Astrocyte of the cerebellum (primary cell): ENCODE measurements around the gene MSI2.

Experiments
- DNase-seq: peaks from one replicate; pipeline ENCODE4 v3.0.0-alpha.2; 2011; ENCODE audit warnings: low read depth
- H3K4me3 ChIP-seq: 2 replicates; pipeline ENCODE4 v1.5.1; 2011; ENCODE audit warnings: mild to moderate bottlenecking, low read depth, low read length, moderate library complexity
- in situ Hi-C: cut with HindIII; loops from 2 replicates; pipeline ENCODE4 v1.10.0; 2017; ENCODE audit warnings: low sequenced_read_pairs
- TF ChIP-seq, protein P1 (sequence below): IDR thresholded peaks from 2 replicates; pipeline ENCODE4 v1.5.1; 2012; ENCODE audit warnings: low read length, low read depth, moderate library complexity, mild to moderate bottlenecking; ENCODE audit errors: missing control alignments

Gene MSI2

DNA sequence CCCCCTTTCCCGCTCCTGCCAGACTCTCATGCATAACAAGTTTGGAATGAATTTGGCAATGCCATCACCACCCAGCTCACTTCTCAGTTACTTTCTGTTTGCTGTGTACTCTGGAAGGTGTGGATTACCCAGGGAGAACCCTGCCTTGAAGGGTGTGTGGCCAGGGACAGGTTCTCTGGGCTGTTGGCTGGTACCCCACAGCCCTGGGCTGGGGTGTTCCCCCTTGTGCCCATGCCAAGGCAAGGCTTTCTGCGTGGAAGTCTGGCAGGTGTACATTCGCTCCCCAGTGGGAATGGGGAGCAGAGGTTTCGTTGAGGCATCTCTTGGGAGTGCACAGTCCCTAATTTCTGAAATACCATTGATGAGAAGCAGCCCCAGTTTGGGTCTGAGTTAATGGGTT is 301.1 kb downstream of the MSI2 start:
- in situ Hi-C loops = no loop called here
- H3K4me3 ChIP-seq = no peak overlapping the region
- DNase-seq = no peak
- TF ChIP-seq, protein P1, sequence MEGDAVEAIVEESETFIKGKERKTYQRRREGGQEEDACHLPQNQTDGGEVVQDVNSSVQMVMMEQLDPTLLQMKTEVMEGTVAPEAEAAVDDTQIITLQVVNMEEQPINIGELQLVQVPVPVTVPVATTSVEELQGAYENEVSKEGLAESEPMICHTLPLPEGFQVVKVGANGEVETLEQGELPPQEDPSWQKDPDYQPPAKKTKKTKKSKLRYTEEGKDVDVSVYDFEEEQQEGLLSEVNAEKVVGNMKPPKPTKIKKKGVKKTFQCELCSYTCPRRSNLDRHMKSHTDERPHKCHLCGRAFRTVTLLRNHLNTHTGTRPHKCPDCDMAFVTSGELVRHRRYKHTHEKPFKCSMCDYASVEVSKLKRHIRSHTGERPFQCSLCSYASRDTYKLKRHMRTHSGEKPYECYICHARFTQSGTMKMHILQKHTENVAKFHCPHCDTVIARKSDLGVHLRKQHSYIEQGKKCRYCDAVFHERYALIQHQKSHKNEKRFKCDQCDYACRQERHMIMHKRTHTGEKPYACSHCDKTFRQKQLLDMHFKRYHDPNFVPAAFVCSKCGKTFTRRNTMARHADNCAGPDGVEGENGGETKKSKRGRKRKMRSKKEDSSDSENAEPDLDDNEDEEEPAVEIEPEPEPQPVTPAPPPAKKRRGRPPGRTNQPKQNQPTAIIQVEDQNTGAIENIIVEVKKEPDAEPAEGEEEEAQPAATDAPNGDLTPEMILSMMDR = no peak

DNA sequence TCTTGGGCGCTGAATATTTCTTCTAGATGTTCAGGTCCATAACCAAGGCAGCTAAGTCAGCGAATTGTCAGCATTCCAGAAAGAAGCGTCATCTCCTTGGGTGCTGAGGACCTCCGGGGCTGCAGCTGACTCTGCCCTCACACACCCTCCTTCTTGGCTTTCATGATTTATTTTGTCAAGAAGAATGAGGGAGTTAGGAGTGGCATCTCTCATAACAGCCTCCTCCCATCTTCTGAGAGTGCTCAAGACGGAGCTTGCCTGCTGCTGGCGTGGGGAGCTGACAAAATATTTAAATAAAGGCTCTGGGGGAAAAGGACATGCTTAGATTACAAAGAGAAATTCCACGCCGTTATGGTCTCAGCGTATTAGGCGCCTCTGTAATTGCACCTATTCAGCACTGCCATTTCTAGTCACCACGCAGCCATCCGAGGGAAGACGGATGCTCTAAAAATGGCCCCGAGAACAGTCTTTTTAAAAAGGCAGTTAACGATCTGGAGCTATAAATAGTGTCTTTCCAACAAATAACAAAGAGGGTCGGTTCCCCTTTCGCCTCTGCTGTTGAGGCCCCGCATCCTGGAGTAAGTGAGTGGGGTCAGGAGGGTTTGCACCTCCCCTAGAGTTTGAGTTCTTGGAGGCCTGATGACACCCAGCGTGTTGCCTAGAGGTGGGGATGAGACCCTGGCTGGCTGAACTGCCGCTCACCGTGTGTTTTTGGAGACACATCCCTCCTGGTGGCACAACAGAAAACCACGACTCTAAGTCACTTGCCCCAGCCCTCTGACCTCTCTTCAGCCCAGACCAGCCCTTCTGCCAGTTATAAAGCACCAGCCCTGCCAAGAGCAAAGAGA is 301.7 kb downstream of the MSI2 start:
- TF ChIP-seq, protein P1 = no peak
- peak; percentile 67 for DNase-seq
- H3K4me3 ChIP-seq = no peak overlapping the region
- in situ Hi-C loops = no loop called here

DNA sequence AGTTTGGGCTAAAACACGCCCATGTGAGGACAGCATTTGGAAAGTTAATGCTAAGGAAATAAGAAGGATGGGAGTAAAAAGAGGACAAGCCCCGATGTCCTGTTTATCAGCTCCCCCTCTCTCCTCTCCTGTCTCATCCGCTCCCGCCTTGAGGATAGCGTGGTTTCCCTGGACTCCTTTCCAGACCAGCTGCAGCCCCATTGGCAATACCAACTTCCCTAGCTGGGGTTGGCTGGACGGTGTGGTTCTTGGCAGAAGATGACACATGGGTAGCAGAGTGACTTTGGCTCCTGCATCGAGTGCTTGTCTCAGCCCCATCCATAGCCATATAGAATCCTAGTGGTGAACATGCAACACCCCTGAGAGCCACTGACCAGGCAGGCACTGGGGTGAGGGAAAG is 302.9 kb downstream of the MSI2 start:
- no peak overlapping the region for H3K4me3 ChIP-seq
- no peak for DNase-seq
- TF ChIP-seq, protein P1 = no peak
- in situ Hi-C loops = no loop called here

DNA sequence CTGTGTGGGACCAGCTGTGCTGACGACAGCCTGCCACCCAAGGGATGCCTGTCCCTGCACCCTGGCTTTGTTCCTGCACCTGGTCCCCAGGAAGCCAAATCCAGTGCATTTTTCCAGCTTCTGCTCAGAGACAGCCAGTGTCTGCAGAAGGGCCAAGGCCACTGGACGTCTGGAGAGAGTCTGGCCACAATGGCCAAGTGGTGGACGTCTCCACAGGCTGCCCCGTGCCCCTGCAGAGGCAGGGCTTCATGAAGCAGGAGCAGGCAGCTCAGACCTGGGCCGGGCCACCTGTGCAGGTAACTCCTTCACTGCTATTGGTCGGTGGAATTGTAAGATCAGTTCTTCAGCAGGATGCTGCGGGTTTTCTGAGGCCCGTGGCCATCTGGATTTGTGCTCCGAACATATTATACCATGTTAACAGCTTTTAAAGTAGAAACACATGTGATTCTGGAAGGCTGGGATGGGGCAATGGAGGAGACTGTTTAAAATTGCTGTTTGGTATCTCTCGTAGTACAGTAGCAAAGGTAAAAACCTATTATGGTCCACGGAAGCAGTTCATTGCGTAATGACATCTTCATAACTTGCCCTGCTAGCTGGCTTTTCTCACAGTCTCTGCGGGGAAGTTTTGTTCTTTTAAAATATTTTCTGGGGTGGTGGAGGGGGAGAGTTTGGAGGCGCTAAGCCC is 303.5 kb downstream of the MSI2 start:
- no peak for DNase-seq
- in situ Hi-C loops = no loop called here
- TF ChIP-seq, protein P1 = no peak
- no peak overlapping the region for H3K4me3 ChIP-seq

DNA sequence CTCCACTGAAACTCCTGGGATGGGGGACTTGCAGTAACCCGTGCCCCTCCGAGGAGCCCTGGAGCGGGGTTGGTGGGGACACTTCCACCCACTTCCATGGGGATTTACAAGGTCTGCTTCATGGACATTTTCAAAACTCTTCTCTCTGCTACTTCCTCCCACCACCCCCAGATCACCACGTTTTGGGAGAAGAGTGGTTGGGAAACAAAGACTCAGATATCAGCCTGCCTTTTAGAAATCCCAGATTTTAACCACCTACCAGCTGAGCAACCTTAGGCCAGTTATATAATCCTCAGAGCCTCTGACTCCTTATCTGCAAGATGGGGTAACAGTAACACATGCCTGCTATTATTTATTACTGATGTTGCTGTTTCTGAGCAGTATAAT is 304.0 kb downstream of the MSI2 start:
- TF ChIP-seq, protein P1 = no peak
- in situ Hi-C loops = no loop called here
- no peak for DNase-seq
- no peak overlapping the region for H3K4me3 ChIP-seq

DNA sequence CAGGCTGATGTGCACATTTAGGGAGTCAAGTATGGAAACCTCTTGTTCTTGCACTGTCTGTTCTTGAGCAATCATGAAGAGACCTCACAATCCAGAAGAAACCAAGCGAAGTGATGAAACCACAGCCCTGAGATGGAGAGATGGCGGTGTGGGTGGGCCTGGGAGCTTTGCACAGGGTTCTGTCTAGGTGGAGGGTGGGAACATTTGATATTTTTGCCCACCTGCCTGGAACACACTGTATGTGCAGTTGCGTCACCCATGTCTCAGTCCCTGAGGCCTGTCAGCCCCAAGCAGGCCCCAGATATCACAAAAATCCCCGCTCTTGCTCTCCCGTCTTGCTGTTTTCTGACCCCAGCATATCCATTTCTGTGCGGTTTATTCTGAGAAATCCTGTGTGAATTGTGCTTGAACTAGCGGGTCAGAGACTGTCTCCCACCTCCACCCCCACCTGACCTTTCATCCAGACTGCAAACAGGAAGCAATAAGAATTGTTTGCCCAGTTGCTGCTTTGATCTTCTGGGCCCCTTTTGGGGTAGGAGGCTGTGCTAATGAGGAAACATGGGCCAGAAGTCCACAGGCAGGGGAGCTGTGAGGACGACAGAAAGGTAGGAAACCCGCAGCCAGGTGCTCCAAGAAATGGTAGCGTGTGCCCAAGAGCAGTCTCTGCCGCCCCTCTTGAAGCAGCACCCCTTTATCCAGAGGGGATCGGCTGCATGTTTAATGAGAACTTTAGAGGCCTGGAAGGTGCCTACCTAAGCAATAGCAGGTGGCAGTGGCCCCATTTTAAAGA is 304.9 kb downstream of the MSI2 start:
- no peak for DNase-seq
- in situ Hi-C loops = no loop called here
- TF ChIP-seq, protein P1 = no peak
- no peak overlapping the region for H3K4me3 ChIP-seq
